GM21367 (cell line): ENCODE measurements around the gene PPP1R15A.
"Not testable (repeated sequence)": the region's sequence is repeated elsewhere in the genome, so short reads cannot be mapped to it uniquely, and the experiment has no call there.

Experiments used
- ATAC-seq: cut with Tn5 transposase; IDR thresholded peaks from one replicate; pipeline ENCODE4 v1.9.1; 2021; ENCODE audit not compliant: unreplicated experiment

PPP1R15A gene

GRCh38 chr19:48872182-48872883 lies at the start of gene PPP1R15A:
PPP1R15A (plus strand) TSS chr19:48872421; CDS start chr19:48873234, 813 bp downstream.
- peak; percentile 39 for ATAC-seq

GRCh38 chr19:48822514-48822913 lies 49.7 kb upstream of the PPP1R15A start:
- ATAC-seq, result no peak

GRCh38 chr19:48826606-48827020 lies 45.6 kb upstream of the PPP1R15A start:
- no peak for ATAC-seq

- ATAC-seq, result no peak
These were observed 42.1 kb upstream of the PPP1R15A start for GRCh38 chr19:48830088-48830487.

- no peak for ATAC-seq
These were observed 41.3 kb upstream of the PPP1R15A start for GRCh38 chr19:48830965-48831364.

- ATAC-seq, result no peak
These were observed 39.2 kb upstream of the PPP1R15A start for GRCh38 chr19:48833049-48833448.

GRCh38 chr19:48833977-48834376 lies 38.2 kb upstream of the PPP1R15A start:
- no peak for ATAC-seq

- ATAC-seq, result peak; percentile 61
These were observed 36.5 kb upstream of the PPP1R15A start for GRCh38 chr19:48835734-48836088.

- no peak for ATAC-seq
These were observed 35.9 kb upstream of the PPP1R15A start, which contains the start of gene HSD17B14 for GRCh38 chr19:48836089-48837017. HSD17B14 (minus strand) TSS chr19:48836491; CDS start chr19:48836411, 80 bp downstream.

GRCh38 chr19:48837051-48837524 lies 35.1 kb upstream of the PPP1R15A start:
- ATAC-seq, result peak; percentile 60

- no peak for ATAC-seq
These were observed 34.5 kb upstream of the PPP1R15A start for GRCh38 chr19:48837687-48838086.

GRCh38 chr19:48841047-48841446 lies 31.2 kb upstream of the PPP1R15A start:
- no peak for ATAC-seq

GRCh38 chr19:48841571-48841970 lies 30.6 kb upstream of the PPP1R15A start:
- ATAC-seq, result no peak

GRCh38 chr19:48842789-48843162 lies 29.4 kb upstream of the PPP1R15A start:
- ATAC-seq, result no peak

- no peak for ATAC-seq
These were observed 27.7 kb upstream of the PPP1R15A start for GRCh38 chr19:48844472-48844871.

GRCh38 chr19:48845384-48845783 lies 26.8 kb upstream of the PPP1R15A start:
- no peak for ATAC-seq

- ATAC-seq, result not testable (repeated sequence)
These were observed 25.6 kb upstream of the PPP1R15A start for GRCh38 chr19:48846659-48847058.

GRCh38 chr19:48852292-48852691 lies 19.9 kb upstream of the PPP1R15A start:
- ATAC-seq, result no peak

- no peak for ATAC-seq
These were observed 18.7 kb upstream of the PPP1R15A start for GRCh38 chr19:48853483-48853882.

GRCh38 chr19:48854103-48854502 lies 18.1 kb upstream of the PPP1R15A start:
- no peak for ATAC-seq

- no peak for ATAC-seq
These were observed 15.3 kb upstream of the PPP1R15A start for GRCh38 chr19:48856921-48857320.
